ENCODE measurements around the gene VWA5A. TPM values are rescaled to one million over a fixed set of nuclear protein-coding genes. Genes with fewer than 3 reads are reported as not detected.

VWA5A gene
- total RNA-seq, result 9.5 and 11.0 TPM in 2 replicates

- intact Hi-C loops (cut with micrococcal nuclease), result loop anchor here (1.0 to 10.0 kb wide), 10 partner anchors 44 to 1772 kb away; partner anchors contain the start of genes CCDC15, HSPA8, HYLS1 and NRGN
Observed at GRCh38 chr11:124114942-124115781, at the start of gene VWA5A. VWA5A (plus strand) TSS chr11:124115450; CDS start chr11:124117512, 2,062 bp downstream.

GRCh38 chr11:124068601-124069110 lies 46.6 kb upstream of the VWA5A start:
- intact Hi-C loops (cut with micrococcal nuclease), result no loop called here

- intact Hi-C loops (cut with micrococcal nuclease), result loop anchor here (2.0 to 5.0 kb wide), 3 partner anchors 208 to 427 kb away; no protein-coding TSS in a partner anchor
Observed at GRCh38 chr11:124069429-124070401, 45.5 kb upstream of the VWA5A start.

GRCh38 chr11:124070915-124071622 lies 44.2 kb upstream of the VWA5A start:
- intact Hi-C loops (cut with micrococcal nuclease), result loop anchor here (1.0 to 5.0 kb wide), 6 partner anchors 44 to 515 kb away; partner anchors contain the start of gene VWA5A

GRCh38 chr11:124071623-124071948 lies 43.7 kb upstream of the VWA5A start:
- intact Hi-C loops (cut with micrococcal nuclease), result loop anchor here (1.0 to 5.0 kb wide), 6 partner anchors 44 to 515 kb away; partner anchors contain the start of gene VWA5A

- intact Hi-C loops (cut with micrococcal nuclease), result loop anchor here (5.0 kb wide), 2 partner anchors 205 to 430 kb away; no protein-coding TSS in a partner anchor
Observed at GRCh38 chr11:124072147-124072546, 43.1 kb upstream of the VWA5A start.

GRCh38 chr11:124074554-124074953 lies 40.7 kb upstream of the VWA5A start:
- intact Hi-C loops (cut with micrococcal nuclease), result loop anchor here (5.0 kb wide), 2 partner anchors 203 to 432 kb away; no protein-coding TSS in a partner anchor

- intact Hi-C loops (cut with micrococcal nuclease), result no loop called here
Observed at GRCh38 chr11:124075492-124075840, 39.8 kb upstream of the VWA5A start.

- intact Hi-C loops (cut with micrococcal nuclease), result no loop called here
Observed at GRCh38 chr11:124075841-124076651, 39.2 kb upstream of the VWA5A start.

- intact Hi-C loops (cut with micrococcal nuclease), result no loop called here
Observed at GRCh38 chr11:124077266-124077665, 38.0 kb upstream of the VWA5A start.

- intact Hi-C loops (cut with micrococcal nuclease), result no loop called here
Observed at GRCh38 chr11:124078591-124078990, 36.7 kb upstream of the VWA5A start.

GRCh38 chr11:124079631-124080326 lies 35.5 kb upstream of the VWA5A start:
- intact Hi-C loops (cut with micrococcal nuclease), result no loop called here

GRCh38 chr11:124080327-124081001 lies 34.8 kb upstream of the VWA5A start:
- intact Hi-C loops (cut with micrococcal nuclease), result no loop called here

- intact Hi-C loops (cut with micrococcal nuclease), result no loop called here
Observed at GRCh38 chr11:124081483-124081882, 33.8 kb upstream of the VWA5A start.

GRCh38 chr11:124082371-124082770 lies 32.9 kb upstream of the VWA5A start:
- intact Hi-C loops (cut with micrococcal nuclease), result no loop called here

- intact Hi-C loops (cut with micrococcal nuclease), result no loop called here
Observed at GRCh38 chr11:124085583-124085982, 29.7 kb upstream of the VWA5A start.

- intact Hi-C loops (cut with micrococcal nuclease), result no loop called here
Observed at GRCh38 chr11:124085997-124086846, 29.0 kb upstream of the VWA5A start.

GRCh38 chr11:124090996-124091395 lies 24.3 kb upstream of the VWA5A start:
- intact Hi-C loops (cut with micrococcal nuclease), result no loop called here

Measured in T-helper 1 cell treated with Interleukin-12 subunit alpha and Interleukin-12 subunit beta and Interleukin-4 antibody, amounts not matched to agents 30 ng/mL and 1 ng/mL, for 36 hours (primary cell).